Measurements from ENCODE around the gene TMEM86A. TPM values are rescaled to one million over a fixed set of nuclear protein-coding genes. Genes with fewer than 3 reads are reported as not detected.

Gene TMEM86A
- total and polyA plus RNA-seq, 2 of the 4 experiments (the other 2 are of a cell fraction): 0.31 to 0.36 TPM

GRCh38 chr11:18745251-18745650 is 46.7 kb downstream of the TMEM86A start:
- Histone ChIP-seq H3K4ac (ENCODE audit: low read depth, low read length) (no peak overlapping the region), H3K4me2 (ENCODE audit: low read depth, low read length) (no peak overlapping the region), H3K27me3 (ENCODE audit: control insufficient read depth, insufficient read depth, low read length) (no peaks in the 10 kb centered on the region; the same call in 1 of the 2 replicates), H2BK5ac (ENCODE audit: low read depth, low read length, poor library complexity, severe bottlenecking) (no peak overlapping the region), H3K9me1 (ENCODE audit: insufficient read depth, low read length) (peaks cover 6% of the 10 kb centered on the region; the same call in 1 of the 2 replicates), H3K4me3 (ENCODE audit: insufficient read depth, low read depth, low read length) (no peak overlapping the region), H3K56ac (ENCODE audit: extremely low read depth, insufficient read depth, low read length) (no peak overlapping the region), H4K8ac (ENCODE audit: low read depth in 2 of 2, low read length in 2 of 2) (no peak overlapping the region), H3K14ac (replicated peaks; ENCODE audit: low read depth, low read length) (no peak overlapping the region), H3K9me3 (ENCODE audit: control insufficient read depth, insufficient read depth, low read length) (no peaks in the 10 kb centered on the region), H3K18ac (ENCODE audit: low read depth, low read length) (no peak overlapping the region), H3K27ac (ENCODE audit: insufficient read depth, low read length) (no peak overlapping the region), H3K9ac (ENCODE audit: low read depth, low read length) (no peak overlapping the region), H2AFZ (replicated peaks; ENCODE audit: low read length, poor library complexity) (no peak overlapping the region), H2BK120ac (ENCODE audit: low read depth, low read length) (no peak overlapping the region), H4K91ac (ENCODE audit: insufficient read depth, low read depth, low read length) (no peak overlapping the region), H3K79me1 (ENCODE audit: low read depth in 1 of 2, low read length in 2 of 2) (no peaks in the 10 kb centered on the region), H2AK9ac (replicated peaks; ENCODE audit: low read depth, low read length, poor library complexity) (no peak overlapping the region), H2BK15ac (ENCODE audit: low read depth, low read length) (no peak overlapping the region), H3K4me1 (ENCODE audit: control insufficient read depth, insufficient read depth, low read length) (peaks cover 5% of the 10 kb centered on the region), H3K23ac (ENCODE audit: low read depth, low read length) (no peak overlapping the region), H2AK5ac (ENCODE audit: low read depth, low read length) (no peak overlapping the region), H2BK20ac (ENCODE audit: low read depth, low read length) (no peak overlapping the region), H4K5ac (ENCODE audit: low read depth, low read length) (no peak overlapping the region), H3K36me3 (ENCODE audit: control insufficient read depth, insufficient read depth, low read length) (no peaks in the 10 kb centered on the region), H4K20me1 (ENCODE audit: insufficient read depth, low read length) (no peaks in the 10 kb centered on the region)
- TF ChIP-seq RAD21 (IDR thresholded peaks at IDR 0.05; ENCODE audit: low read length) (no peak), NFE2L2 (IDR thresholded peaks at IDR 0.05; ENCODE audit: low read depth, low read length) (no peak), MAZ (IDR thresholded peaks at IDR 0.05; ENCODE audit: borderline replicate concordance, low read depth, low read length) (no peak), SMC3 (IDR thresholded peaks at IDR 0.05; ENCODE audit: low read depth, low read length) (no peak), CTCF (conservative IDR thresholded peaks at IDR 0.05; ENCODE audit: low read depth, low read length) (no peak), MXI1 (IDR thresholded peaks at IDR 0.05; ENCODE audit: borderline replicate concordance, low read depth, low read length) (no peak), MAFK (IDR thresholded peaks at IDR 0.05; ENCODE audit: low read depth, low read length) (no peak), RFX5 (IDR thresholded peaks at IDR 0.05; ENCODE audit: low read depth, low read length) (no peak), RCOR1 (IDR thresholded peaks at IDR 0.05; ENCODE audit: insufficient replicate concordance, low read length) (no peak), CEBPB (IDR thresholded peaks at IDR 0.05; ENCODE audit: low read depth, low read length) (no peak), FOS (IDR thresholded peaks at IDR 0.05; ENCODE audit: low read depth, low read length) (no peak), BHLHE40 (IDR thresholded peaks at IDR 0.05; ENCODE audit: low read depth, low read length) (no peak), USF2 (IDR thresholded peaks at IDR 0.05; ENCODE audit: low read depth, low read length) (no peak), CHD1 (IDR thresholded peaks at IDR 0.05; ENCODE audit: low read depth, low read length) (no peak), POLR2A (IDR thresholded peaks at IDR 0.05; ENCODE audit: low read depth, low read length) (no peak)
- TF ChIP-seq, protein P1, sequence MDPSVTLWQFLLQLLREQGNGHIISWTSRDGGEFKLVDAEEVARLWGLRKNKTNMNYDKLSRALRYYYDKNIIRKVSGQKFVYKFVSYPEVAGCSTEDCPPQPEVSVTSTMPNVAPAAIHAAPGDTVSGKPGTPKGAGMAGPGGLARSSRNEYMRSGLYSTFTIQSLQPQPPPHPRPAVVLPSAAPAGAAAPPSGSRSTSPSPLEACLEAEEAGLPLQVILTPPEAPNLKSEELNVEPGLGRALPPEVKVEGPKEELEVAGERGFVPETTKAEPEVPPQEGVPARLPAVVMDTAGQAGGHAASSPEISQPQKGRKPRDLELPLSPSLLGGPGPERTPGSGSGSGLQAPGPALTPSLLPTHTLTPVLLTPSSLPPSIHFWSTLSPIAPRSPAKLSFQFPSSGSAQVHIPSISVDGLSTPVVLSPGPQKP (IDR thresholded peaks at IDR 0.05; ENCODE audit: borderline replicate concordance, low read depth, low read length): no peak
- ATAC-seq (ENCODE audit: low read depth) (no peak), DNase-seq (no peak)
- intact Hi-C loops (cut with micrococcal nuclease) (no loop called here), in situ Hi-C loops (cut with MboI; ENCODE audit: low sequenced_read_pairs) (loop anchor here (25.0 kb wide), 1 partner anchor 208 kb away; the partner anchor contains the start of gene TSG101), dilution Hi-C loops (cut with HindIII; ENCODE audit: low sequenced_read_pairs, unreplicated experiment) (no loop called here)
- CTCF ChIA-PET: interaction anchor here (1.0 kb wide), 1 partner anchor 23 kb away, joined by 3 read pairs; no protein-coding TSS in a partner anchor
- no TSS peak for BruUV-seq (replicated peaks)
- POLR2A ChIA-PET (ENCODE audit: unreplicated experiment): no interaction called here
- WGBS, 2 experiments (ENCODE audit: extremely low coverage in 2 of 2, insufficient read length in 1 of 2): 46% methylated on average over 5 of the region's 6 CpGs; no CpG with 5 or more reads in 1 of the 2 experiments

All from IMR-90 (cell line).